Loucy (cell line): Measurements from ENCODE around the gene RAET1G.

ENCODE experiments used
- CTCF ChIP-seq: fragments of 200-600 bp; sonication (generic); conservative IDR thresholded peaks from 2 replicates; pipeline ENCODE4 v1.5.1; 2014; ENCODE audit warnings: mild to moderate bottlenecking, antibody characterized with exemption, low read length
- EZH2phosphoT487 ChIP-seq: fragments of 200-600 bp; IDR thresholded peaks from 2 replicates; pipeline ENCODE4 v1.6.1; 2018; ENCODE audit warnings: antibody characterized with exemption, mild to moderate bottlenecking, moderate library complexity, borderline replicate concordance

DNA sequence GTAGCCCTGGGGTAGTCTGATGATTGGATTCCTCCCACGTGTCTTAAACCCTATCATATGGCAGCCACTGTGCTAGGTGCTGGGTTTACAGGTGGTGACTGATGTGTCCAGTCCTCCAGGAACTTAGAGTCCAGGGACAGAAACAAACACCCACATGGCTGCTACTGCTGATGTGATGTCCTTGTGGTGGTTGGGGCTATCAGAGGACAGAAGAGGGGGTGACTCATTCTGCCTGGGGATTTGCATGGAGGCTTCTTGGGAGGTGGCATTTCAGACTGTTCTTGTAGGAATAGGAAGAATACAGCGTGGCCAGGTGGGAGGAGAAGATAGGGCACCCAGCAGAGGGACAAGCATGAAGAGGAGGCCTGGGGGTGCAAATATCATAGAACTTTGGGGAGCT is 9.8 kb downstream of the RAET1G start:
- no peak for TF ChIP-seq CTCF
- no peak for TF ChIP-seq EZH2phosphoT487
